NCI-H146 treated with DMSO at 0.1 percent for 48 hours (cell line): ENCODE measurements around the gene CEP41.
A peak's percentile ranks its signal among the peaks of the same experiment; 100 is the strongest.

Experiments used
- DNase-seq: peaks from one replicate; lab custom pipeline; 2025; ENCODE audit not compliant: unreplicated experiment; lab: John Stamatoyannopoulos, UW

Gene CEP41

DNA sequence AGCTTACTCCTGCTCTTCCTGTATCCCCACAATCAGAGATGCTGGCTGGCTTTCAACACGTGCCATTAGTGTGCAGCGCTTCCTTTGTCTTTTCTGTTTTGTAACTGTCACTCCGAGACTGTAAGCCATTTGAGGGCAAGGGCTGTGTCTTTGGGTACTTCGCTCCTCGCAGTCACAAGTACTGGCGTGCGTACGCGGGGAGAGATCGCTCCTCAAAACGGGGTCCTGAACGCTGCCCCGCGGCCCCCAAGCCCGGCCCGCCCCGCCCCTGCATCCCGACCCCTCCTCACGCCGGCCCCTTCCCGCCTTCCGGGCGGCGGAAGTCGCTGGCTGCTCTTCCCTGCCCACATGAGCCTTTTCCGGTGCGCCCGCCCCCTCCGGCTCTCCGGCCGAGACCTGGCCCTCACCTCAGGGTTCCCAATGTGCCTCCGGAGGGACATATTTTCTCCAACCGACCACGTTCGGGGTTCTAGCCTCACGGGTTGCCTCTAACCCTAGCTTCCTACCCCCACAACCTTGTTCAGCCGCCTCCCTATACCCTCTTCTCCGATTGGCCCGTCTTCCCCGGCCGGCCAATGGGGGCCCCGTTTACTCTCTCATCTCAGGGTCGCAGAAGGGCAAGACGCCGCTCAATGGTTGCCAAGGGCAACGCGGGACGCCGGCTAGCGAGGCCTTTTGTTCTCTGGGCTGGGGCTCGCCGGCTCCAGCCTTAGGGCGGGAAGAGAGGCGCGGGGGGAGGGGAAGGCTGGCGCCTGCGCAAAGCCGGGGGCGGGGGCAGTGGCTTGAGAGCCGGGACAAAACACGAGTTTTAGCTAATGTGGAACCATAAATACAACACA lies at the start of gene CEP41:
TSS of gene CEP41 (minus strand) at position 490 of the 839 bp plus-strand sequence. CDS start at position 440, 50 bp downstream.
- DNase-seq: peak; percentile 93

GRCh38 chr7:130490311-130490791 lies 49.5 kb upstream of the CEP41 start:
- DNase-seq: no peak

DNA sequence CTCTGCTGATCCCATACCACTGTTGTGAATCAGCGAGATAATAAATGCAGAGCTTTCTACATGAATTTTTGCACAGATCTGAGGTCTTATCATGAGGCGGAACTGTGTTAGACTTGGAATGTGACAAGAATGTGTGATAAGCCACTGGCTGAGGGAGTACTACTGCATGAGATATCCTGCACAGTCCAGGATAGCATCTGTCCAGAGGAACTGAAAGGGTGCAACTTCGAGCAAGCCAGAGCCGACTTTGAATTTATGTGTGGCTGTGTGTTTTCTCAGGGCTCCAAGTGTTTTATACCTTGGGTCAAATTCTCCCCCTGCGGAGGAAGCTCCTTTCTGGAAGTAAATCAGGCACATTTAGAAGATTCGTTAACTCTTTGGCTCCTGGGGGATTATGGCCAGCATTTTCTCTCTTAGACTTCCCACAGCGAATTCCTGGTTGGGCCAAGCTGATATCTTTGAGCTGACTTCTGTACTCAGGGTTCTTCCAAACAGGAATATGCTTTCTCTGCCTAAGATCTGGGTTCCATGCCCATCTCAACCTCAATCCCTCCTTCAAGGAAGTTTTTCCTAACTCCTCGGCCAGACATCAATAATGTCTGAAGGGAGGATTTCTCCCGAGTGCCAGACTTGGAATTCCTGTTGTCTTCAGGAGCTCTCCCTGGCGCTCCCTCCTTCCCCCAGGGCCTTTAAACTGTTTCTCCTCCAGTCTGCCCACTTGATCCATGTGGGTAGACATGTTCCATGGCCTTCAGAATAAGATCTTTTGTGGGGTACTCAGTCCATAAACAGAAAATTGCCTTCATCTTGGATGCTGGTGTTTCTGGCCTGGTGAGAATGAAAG lies 48.5 kb upstream of the CEP41 start:
- no peak for DNase-seq

DNA sequence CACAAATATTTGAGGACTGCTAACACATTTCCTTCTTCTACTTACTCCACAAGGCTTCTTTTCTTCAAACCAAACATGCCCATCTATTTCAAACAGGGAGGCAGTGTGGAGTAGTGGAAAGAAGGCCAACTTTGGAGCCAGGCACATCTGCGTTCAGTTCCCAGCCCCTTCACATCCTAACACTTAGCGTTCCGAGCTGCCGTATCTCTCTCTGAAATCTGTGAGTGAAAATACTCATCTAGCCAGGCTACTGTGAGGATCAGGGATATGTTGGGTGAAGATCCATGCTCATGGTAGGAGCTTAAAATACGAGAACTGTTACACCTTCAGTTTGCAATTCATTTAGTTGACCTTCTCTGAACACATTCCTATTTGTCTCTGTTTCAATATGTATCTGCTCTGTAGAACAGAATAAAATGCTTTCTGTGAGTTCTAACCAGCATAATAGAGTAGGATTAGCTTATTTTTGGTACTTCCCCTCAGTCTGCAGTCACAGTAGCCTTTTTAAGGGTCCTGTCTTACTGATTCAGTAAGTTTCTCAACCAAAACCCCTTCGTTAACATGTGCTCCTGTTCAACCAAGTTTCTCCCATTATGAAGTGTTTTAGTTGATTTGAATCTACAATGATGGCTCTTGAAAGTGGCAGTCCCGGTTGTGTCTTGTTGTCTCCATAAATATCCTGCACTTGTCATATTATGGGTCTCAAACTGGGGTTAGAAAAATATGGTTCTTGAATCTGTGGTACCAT lies 47.8 kb upstream of the CEP41 start:
- no peak for DNase-seq

DNA sequence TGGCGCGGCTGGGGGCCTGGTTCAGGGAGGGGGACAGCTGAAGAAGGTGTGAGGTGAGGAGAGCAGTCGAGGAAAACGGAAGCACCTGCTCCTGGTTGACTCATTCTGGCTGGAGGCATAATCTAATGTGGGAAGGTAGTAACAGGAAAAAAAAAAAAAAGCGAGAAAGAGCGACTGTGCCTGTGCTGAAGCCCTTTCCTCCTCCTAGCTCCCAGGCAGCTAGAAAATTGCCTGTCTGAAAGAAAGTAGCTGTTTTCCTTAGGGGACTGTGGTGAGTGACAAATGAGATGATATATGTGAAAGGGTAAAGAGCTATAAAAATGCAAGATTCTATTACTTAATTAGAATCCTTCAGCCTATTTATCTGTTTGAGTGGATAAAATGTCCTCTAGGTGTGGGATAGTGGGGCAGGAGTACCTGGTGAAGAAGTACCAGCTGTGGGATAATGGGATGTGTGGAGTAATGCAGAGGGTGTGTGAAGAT lies 46.2 kb upstream of the CEP41 start:
- no peak for DNase-seq

DNA sequence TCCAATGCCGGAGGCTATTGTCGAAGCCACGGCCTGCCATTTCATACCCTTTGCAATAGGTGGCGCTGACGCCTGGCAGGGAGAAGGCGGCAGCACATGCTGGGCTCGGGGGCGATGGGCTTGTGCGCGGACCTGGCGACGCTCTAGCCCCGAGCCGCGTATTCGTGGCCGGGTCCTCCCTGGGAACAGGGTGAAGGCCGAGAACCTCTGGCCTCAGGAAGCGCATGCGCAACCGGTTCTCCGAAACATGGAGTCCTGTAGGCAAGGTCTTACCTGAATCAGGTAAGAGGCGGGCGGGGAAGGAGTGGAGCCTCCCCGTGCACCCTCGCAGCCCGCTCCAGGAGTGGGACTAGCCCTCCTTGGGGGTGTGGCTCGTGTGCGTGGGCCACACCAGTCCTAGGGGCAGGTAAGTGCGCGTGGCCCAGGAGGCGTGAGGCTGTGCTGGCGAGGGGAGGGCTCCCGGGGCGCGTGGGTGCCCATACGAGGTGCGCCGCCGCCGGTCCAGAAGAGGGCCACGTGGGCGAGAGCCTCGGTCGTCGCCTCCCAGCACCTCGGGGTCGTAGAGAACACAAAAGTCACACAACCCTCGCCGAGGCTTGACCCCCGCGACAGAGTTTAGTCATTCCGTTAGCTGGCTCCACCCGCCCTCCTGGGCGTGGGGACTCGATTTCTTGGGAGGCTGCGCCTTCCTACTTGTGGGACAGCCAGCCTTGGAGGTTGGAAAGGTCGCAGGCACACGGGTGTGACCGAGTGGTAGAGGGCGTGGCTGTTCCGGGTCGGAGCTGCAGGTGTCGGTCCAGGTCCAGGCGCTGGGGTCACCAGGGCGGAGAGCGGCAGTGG lies 45.5 kb upstream of the CEP41 start:
- DNase-seq: peak; percentile 72

GRCh38 chr7:130485734-130486113 lies 44.9 kb upstream of the CEP41 start:
- DNase-seq: no peak

DNA sequence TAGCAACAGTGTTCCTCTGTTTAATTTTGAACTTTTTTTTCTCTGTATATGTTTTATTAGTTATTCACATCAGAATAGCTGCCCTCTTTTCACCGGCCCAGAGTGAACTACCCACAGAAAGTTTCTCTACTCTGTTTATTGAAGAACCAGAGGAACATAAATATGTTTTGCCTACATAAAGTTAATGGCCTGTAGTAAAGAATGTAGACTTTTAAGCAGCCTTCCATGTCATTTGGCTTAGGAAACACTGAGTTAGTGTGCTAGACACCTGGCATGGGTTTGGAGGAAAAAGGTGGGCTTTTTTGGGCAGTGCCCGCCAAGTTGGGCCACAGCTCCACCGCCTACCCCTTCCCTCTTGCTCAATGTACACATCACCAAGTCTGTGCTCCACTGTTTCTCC lies 42.2 kb upstream of the CEP41 start:
- no peak for DNase-seq

DNA sequence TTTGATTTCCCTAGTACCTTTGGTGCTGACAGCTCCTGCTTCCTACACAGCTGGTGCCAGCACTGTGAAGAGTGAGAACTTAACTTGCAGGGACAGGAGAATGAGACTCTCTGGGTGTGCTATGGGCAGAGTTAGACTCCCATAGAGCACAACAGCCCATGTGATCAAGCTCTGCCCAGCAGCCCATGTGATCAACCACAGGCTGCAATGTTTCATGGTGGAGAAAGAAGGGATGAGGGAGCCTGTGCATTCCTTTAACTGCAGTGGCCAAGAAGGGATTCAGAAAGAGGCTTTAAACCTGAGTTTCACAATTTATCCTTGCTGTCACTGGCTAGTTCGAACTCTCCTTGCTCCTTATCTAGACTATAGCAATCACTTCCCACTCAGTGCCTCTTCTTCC lies 41.1 kb upstream of the CEP41 start:
- DNase-seq: no peak

- DNase-seq: no peak
Measured at GRCh38 chr7:130479716-130480400, 39.0 kb upstream of the CEP41 start.

DNA sequence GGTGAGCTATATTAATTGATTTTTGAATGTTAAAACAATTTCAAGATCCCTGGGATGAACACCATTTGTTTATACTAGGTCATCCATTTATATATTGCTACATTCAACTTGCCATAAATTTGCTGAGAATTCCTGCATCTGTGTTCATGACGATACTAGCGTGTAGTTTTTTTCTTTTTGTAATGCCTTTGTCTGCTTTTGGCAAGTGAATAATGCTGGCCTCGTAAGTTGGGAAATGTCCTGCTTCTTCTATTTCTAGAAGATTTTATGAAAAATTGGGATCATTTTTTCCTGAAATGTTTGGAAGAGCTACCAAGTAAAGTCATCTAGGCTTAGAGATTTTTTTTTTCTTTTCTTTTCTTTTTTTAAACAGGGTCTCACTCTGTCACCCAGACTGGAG lies 38.2 kb upstream of the CEP41 start:
- no peak for DNase-seq

- DNase-seq: peak; percentile 24
Measured at GRCh38 chr7:130476297-130477150, 35.7 kb upstream of the CEP41 start.

DNA sequence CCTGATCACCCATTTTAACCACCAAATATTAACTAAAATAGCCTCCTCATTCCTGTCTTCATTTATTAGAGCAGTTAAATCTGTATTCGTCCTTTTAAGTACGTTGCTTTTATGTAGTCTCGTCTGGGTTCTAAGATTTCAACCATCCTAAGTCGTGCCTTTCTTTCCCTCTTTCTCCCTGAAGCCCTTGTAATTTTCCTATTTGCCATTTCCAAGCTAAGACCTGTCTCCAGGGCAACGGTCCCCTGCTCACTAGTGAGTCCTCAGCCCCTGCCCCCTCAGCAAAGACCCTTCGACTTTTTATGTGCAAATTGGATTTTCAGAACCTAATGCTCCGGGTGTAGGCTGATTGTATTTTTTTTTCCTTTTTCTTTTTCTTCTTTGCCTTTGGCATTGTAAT lies 35.0 kb upstream of the CEP41 start:
- DNase-seq: peak; percentile 24

- no peak for DNase-seq
Measured at GRCh38 chr7:130473876-130474275, 33.1 kb upstream of the CEP41 start.

DNA sequence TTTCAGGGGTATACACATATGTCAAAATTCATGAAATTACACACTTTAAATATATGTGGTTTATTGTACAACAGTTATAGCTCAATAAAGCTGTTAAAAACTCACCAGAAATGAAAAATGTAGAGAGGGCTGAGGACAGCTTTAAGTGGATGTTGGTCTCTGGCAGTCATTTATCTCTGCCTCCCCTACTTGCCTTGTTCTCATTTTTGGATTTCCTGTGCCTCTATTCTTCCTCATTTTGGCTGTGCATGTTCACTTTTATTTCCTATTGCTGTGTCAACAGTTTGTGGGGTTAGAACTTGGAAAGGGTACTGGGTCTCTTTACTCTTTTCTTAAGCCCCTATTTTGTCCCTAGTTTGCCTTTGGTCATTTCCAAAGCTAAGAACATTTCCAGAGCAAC lies 32.5 kb upstream of the CEP41 start:
- no peak for DNase-seq

- no peak for DNase-seq
Measured at GRCh38 chr7:130471974-130472373, 31.2 kb upstream of the CEP41 start.

DNA sequence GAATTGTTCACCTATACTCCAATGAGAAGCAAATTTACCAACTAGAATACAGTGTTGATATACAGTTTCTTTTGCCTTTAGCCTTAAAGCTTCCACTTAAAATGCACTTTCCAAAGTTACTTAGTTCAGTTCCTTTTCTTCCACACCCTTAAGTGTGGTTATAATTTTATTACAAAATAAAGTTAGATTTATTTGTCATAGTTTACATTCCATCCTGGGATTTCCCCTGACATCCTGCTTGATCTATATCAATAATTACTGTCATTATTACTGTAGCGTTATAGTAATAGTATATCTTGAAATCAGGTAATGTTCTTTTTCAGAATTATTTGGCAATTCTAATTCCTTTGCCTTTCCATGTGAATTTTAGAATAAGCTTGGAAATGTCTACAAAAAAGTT lies 27.8 kb upstream of the CEP41 start:
- DNase-seq: no peak

DNA sequence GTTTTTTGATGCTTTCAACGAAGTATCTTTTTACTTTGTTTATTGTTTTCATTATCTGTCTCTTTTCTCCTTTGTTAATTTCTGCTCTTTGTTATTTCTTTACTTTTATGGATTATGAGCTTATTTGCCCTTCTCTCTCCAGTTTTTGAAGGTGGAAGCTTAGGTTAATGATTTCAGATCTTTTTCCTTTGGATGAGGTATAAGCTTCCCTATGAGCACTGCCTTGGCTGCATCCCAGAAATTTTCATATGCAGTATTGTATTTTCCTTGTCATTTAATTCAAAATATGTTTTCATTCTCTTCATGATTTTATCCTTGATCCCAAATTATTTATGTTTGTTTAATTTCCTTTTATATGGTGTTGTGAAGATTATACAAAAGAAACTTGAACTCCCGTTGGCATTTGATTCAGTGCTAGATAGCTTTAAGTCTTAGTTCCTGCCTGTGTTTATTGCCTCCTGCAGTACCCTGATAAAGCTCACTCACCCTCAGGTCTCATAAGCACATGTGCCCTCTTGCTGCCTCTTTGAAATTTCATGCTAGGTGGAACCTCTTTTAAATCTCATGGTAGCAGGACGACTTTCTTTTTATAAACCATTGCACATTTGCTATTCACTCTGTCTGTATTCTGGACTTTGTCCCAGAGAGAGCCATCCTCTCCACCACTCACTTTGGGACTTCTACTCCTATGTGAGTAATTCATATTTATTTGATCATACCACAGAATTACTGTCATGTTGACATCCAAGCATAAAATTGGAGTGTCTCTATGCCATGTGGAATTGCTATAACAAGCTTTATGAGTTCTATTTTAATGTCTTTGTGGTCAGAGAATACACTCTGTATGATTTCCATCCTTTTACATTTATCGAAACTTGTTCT lies 23.0 kb upstream of the CEP41 start:
- no peak for DNase-seq
